Activated CD4-positive, alpha-beta memory T cell treated with anti-CD3 and anti-CD28 coated beads for 36 hours (primary cell): ENCODE results near the gene MED27. TPM values are rescaled to one million over a fixed set of nuclear protein-coding genes. Genes with fewer than 3 reads are reported as not detected.

Source experiments
- CTCF ChIA-PET: fragments of 350-600 bp; sonication (Branson Sonifier 250); formaldehyde crosslinking; loops from one replicate; lab custom pipeline; 2021; ENCODE audit warnings: antibody characterized with exemption, inconsistent platforms; lab: Charles Lee
- POLR2A ChIA-PET: fragments of 350-600 bp; sonication (Branson Sonifier 250); formaldehyde crosslinking; loops from one replicate; lab custom pipeline; 2021; ENCODE audit warnings: antibody characterized with exemption; lab: Charles Lee
- DNase-seq: peaks from one replicate; pipeline ENCODE4 v3.0.0-alpha.2; 2020
- H3K27ac Mint-ChIP-seq: one replicate; pipeline ENCODE4 v1.8.0; 2021; ENCODE audit warnings: mixed read lengths
- H3K27me3 Mint-ChIP-seq: one replicate; pipeline ENCODE4 v1.8.0; 2021; ENCODE audit warnings: mixed read lengths
- H3K36me3 Mint-ChIP-seq: one replicate; pipeline ENCODE4 v1.8.0; 2021; ENCODE audit warnings: mixed read lengths
- H3K4me1 Mint-ChIP-seq: one replicate; pipeline ENCODE4 v1.8.0; 2021; ENCODE audit warnings: low read depth, mixed read lengths
- H3K4me3 Mint-ChIP-seq: one replicate; pipeline ENCODE4 v1.8.0; 2021; ENCODE audit warnings: mild to moderate bottlenecking, mixed read lengths
- H3K9me3 Mint-ChIP-seq: one replicate; pipeline ENCODE4 v1.8.0; 2021; ENCODE audit warnings: mixed read lengths
- intact Hi-C: fragments of 100-400 bp; cut with micrococcal nuclease; formaldehyde crosslinking; loops from one replicate; pipeline ENCODE4 v1.15.1; 2023
- total RNA-seq, 2 experiments: library from RNA; stranded (reverse); gene quantifications; one replicate each; pipeline ENCODE4 v1.2.3, GENCODE V29; 2021

MED27 gene
- total RNA-seq, 2 experiments from 2014 or later = 30.1 to 32.4 TPM

DNA sequence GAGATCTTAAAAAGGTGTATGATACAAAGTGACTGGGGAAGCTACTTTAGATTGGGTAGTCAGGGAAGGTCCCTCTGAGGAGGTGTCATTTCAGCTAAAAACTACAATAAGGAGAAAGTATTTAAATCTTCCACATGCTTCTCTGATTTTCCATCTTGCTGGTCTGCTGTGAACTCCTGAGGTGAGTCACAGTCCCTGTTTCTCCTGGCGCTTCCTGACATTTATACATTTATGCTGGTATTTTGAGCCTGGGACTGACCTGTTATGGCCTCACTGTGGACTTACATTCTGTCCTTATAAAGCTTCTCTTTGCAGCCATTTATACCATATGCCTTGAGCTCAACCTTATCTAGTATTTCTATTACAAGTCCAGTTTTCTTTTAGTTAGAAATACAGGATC, 95.1 kb downstream of the MED27 start:
- no peaks in the 10 kb centered on the region for H3K27me3 Mint-ChIP-seq
- ChIA-PET CTCF (no interaction called here), POLR2A (no interaction called here)
- DNase-seq = no peak
- no peak overlapping the region for H3K4me3 Mint-ChIP-seq
- intact Hi-C loops = no loop called here
- no peaks in the 10 kb centered on the region for H3K9me3 Mint-ChIP-seq
- no peaks in the 10 kb centered on the region for H3K36me3 Mint-ChIP-seq
- no peak overlapping the region for H3K27ac Mint-ChIP-seq
- peaks cover 5% of the 10 kb centered on the region for H3K4me1 Mint-ChIP-seq

DNA sequence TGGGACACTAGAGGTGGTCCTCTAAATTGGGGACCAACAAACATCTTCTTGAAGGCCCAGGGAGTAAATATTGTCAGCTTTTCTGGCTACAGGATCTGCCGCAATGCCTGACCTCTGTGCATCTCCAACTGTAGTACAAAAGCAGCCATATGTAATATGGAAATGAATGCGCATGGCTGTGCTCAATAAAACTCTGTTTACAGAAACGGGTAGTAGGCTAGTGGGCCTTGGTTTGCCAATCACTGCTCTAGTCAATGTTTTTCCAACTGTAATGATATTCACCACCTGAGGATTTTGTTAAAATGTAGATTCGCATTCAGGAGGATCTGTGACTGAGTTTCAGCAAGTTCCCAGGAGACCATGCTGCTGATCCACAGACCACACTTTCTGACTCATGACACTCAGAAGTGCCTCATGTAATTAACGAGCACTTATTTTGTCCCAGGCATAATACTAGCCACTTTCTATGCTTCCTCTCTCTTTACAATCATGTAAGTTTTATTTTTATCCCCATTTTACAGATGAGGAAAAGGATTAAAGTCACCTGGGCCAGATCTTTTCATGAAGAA, 96.9 kb downstream of the MED27 start:
- Mint-ChIP-seq H3K27me3 (no peaks in the 10 kb centered on the region), H3K4me1 (peaks cover 5% of the 10 kb centered on the region), H3K27ac (no peak overlapping the region), H3K36me3 (no peaks in the 10 kb centered on the region), H3K9me3 (no peaks in the 10 kb centered on the region), H3K4me3 (no peak overlapping the region)
- ChIA-PET POLR2A (no interaction called here), CTCF (no interaction called here)
- no peak for DNase-seq
- intact Hi-C loops = no loop called here

DNA sequence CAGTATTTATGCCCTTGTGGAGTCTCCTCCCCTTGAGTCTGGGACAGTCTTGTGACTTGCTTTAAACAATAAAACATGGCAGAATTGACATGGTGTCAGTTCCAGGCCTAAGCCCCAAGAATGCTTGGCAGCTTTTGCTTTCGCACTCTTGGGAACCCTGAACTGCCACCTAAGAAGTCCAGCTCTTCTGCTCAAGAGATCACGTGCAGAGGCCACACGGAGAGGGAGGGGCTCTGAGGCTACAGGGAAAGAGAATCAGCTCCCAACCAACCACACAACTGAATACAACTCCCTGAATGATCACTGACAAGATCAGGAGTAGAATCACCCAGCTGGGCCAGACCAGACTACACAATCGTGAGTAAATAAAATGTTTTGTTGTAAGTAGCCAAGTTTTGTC, 97.6 kb downstream of the MED27 start:
- ChIA-PET POLR2A (no interaction called here), CTCF (no interaction called here)
- intact Hi-C loops = no loop called here
- H3K4me1 Mint-ChIP-seq = peaks cover 5% of the 10 kb centered on the region
- no peak overlapping the region for H3K4me3 Mint-ChIP-seq
- no peaks in the 10 kb centered on the region for H3K9me3 Mint-ChIP-seq
- no peak for DNase-seq
- H3K27me3 Mint-ChIP-seq = no peaks in the 10 kb centered on the region
- H3K36me3 Mint-ChIP-seq = no peaks in the 10 kb centered on the region
- no peak overlapping the region for H3K27ac Mint-ChIP-seq

DNA sequence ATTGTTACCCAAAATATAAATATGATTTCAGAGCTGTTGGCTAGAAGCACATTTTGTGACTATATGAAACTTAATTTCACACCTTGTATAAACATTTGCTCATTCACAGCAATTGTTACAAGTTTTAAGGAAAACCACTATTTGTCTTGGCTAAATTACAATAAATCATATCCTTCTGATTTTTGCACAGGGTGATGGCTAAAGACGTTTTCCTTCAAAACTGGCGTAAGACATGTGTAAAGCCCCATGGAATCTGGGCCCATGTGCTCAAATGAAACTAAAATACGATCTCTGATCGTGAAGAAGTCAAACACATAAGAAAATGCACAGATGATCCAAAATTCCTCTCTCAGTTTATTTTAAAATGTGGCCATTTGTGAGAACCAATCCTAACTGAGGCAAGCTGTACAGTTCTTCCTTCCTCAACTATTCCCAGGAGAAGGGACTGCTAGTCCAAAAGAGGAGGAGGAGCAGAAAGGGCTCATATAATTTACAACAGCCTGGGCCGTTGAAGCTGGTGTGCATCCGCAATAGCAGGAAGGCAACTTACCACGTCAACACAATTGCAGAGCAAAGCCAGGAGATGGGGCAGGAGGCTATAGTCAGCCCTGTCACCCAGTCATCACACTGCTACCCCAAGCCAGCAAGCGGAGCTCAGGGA, 98.4 kb downstream of the MED27 start:
- Mint-ChIP-seq H3K27me3 (no peaks in the 10 kb centered on the region), H3K27ac (no peak overlapping the region), H3K36me3 (no peaks in the 10 kb centered on the region), H3K4me3 (no peak overlapping the region), H3K9me3 (no peaks in the 10 kb centered on the region), H3K4me1 (peaks cover 5% of the 10 kb centered on the region)
- ChIA-PET POLR2A (no interaction called here), CTCF (no interaction called here)
- no peak for DNase-seq
- intact Hi-C loops = no loop called here

DNA sequence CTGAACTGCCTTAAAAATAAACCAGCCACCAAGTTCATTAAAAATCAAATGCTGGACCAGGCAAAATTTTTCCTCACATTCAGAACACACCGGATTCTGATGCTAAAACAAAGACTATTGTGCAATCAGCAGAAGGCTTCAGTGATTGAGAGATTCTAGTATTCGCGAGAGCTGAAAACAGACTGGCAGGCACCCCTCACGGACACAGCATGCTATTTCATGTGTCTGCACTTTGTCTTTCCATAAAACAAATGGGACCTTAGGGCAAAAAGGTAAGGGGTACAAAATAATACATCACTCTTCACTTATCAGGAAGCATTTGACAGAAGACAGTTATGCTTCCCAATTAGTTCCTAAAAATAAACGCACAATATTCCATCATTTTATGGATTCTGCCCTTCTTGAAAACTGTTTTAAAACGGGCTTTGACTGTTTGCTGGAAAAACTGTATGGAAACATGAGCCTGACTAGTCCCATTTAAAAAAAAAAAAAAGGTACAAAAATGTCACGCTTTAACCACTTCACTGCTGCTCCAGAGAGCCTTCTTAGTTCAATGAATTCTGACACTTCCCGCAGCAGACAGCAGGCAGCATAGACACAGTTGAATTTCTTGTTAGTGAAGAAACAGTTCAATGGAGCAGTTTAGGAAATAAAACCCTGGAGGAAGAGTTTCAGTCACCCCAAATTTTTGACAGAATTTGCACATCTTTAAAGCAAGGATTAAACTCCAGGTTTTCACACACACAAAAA, 99.2 kb downstream of the MED27 start:
- no peak for DNase-seq
- H3K36me3 Mint-ChIP-seq = no peaks in the 10 kb centered on the region
- no peaks in the 10 kb centered on the region for H3K27me3 Mint-ChIP-seq
- no peak overlapping the region for H3K27ac Mint-ChIP-seq
- ChIA-PET POLR2A (no interaction called here), CTCF (no interaction called here)
- H3K9me3 Mint-ChIP-seq = no peaks in the 10 kb centered on the region
- peaks cover 5% of the 10 kb centered on the region for H3K4me1 Mint-ChIP-seq
- intact Hi-C loops = no loop called here
- no peak overlapping the region for H3K4me3 Mint-ChIP-seq

DNA sequence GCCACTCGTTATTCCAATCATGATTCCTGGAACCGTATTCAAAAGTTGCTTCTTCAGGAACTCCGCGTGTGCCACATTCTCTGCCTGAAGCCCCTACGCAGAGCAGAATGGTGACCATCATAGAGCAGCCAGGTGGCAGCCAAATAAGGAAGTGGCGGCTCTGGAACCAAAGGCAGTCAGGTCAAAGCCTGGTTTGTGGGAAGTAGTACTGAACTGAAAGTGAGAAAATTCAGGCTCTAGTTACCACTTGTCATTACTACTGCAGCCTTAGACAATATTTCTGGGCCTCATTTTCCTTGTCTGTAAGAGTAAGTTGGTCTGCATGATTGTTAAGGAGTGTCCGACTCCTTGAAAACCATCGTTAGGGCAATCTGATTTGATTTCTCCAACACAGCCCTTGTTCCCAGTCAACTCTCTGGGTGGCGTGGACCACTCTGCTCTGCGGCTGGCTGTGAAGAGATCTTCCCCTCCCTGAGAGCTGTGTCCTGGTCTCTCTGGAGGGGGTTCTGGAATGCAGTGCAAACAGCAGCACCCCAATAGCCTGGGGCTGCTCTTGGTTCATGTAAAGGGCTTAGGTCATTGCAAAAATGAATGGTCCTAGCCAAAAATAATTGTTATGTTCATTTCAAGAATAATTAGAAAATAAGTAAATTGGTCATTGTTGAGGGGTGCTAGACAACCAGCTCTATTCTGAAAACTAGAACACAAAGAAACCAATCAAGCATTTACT, 102.4 kb downstream of the MED27 start:
- peaks cover 4% of the 10 kb centered on the region for H3K36me3 Mint-ChIP-seq
- H3K4me1 Mint-ChIP-seq = no peaks in the 10 kb centered on the region
- H3K9me3 Mint-ChIP-seq = peaks cover 3% of the 10 kb centered on the region
- H3K27me3 Mint-ChIP-seq = no peaks in the 10 kb centered on the region
- H3K4me3 Mint-ChIP-seq = no peak overlapping the region
- CTCF ChIA-PET = no interaction called here
- H3K27ac Mint-ChIP-seq = no peak overlapping the region
- no peak for DNase-seq
- POLR2A ChIA-PET = no interaction called here
- intact Hi-C loops = no loop called here

DNA sequence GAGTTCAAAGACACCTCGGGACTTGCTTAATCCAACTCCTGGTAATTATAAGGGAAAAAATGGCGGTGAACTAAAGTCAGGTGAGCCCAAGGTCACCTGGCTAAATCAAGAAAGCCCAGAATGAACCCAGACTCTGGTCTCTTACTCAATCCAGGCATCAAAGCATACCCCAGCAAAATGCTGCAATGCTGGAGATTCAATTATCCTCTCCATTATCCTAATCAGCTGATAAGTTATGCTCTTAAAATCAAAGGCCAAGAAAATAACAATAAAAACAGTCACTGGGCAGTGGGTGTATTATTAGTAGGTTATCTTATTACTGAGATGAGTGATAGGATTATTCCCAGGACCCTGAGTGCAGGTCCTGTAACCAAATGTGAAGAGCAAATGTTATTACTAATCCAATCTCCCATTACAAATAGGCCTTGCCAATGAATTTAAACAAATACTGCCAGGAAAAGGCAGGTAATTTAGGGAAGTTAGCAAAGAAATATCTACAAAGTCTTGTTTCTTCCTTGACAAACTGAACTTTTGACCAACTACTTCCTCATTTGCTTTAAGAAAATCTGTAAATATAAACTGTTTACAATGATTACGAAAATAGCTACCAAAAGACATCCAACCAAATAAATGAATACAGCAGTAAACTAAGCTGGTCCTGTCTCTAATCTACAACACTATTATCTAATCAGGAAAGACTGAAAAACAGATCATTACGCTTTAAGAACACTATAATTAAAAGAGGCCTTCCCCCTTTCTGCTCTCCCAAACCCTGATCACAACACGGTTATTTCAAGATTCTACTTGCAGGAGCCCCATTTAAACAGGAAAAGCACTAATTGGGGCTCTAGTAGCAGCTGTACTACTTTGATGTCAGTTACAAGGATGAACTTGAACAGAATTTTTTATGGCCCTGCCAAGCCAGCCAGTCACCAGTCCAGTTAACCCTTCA, 103.2 kb downstream of the MED27 start:
- H3K4me3 Mint-ChIP-seq = no peak overlapping the region
- CTCF ChIA-PET = no interaction called here
- no peaks in the 10 kb centered on the region for H3K4me1 Mint-ChIP-seq
- DNase-seq = no peak
- H3K36me3 Mint-ChIP-seq = peaks cover 4% of the 10 kb centered on the region
- H3K9me3 Mint-ChIP-seq = peaks cover 3% of the 10 kb centered on the region
- no peaks in the 10 kb centered on the region for H3K27me3 Mint-ChIP-seq
- no peak overlapping the region for H3K27ac Mint-ChIP-seq
- intact Hi-C loops = no loop called here
- POLR2A ChIA-PET = no interaction called here

DNA sequence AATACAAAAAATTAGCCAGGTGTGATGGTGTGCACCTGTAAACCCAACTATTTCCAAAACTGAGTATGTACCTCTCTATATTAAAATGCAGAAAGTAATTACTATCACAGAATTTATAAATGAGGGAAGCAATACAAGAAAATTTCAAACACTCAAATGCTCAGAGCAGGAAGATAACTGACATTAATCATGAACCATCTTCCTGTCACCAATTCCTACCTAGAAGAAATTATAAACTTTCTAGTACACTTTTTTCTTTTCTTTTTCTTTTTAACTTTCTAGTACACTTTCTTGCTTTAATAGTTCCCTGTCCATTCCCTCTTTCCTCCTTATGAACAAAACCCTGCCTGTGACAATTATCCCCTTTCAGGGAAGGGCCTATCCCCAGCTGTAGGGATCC, 106.8 kb downstream of the MED27 start:
- intact Hi-C loops = no loop called here
- no peak overlapping the region for H3K27ac Mint-ChIP-seq

DNA sequence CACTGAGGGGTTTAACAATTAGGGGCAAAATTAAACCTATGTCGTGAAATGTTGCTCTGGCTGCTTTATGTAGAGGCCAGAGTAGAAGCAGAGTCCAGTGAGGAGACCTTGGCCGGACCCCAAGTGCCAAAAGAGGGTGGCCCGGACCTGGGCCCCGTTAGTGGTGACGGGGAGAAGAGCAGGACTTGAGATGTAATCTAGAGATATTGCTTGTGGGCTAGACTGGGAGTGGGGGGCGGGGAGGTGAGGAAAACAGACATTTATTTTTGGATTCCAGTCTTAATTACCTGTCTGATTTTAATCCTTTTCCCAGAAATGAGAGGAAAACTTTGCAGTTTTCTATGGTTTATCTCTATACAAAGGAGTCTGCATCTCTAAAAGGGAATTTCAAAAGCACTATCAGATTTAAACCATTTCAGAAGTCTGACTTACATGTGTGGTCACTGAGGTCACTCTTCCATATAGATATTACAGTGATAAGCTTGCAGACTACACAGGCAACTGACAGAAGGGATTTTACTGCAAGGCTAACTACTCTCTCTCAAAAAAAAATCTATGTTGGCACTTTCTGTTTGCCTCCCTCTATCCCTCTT, 108.1 kb downstream of the MED27 start:
- Mint-ChIP-seq H3K9me3 (peaks cover 3% of the 10 kb centered on the region), H3K27ac (no peak overlapping the region)

More for the DNA sequence above, 106.8 kb downstream of the MED27 start:
- peaks cover 3% of the 10 kb centered on the region for H3K9me3 Mint-ChIP-seq
- ChIA-PET POLR2A (no interaction called here), CTCF (no interaction called here)
- no peaks in the 10 kb centered on the region for H3K4me1 Mint-ChIP-seq
- peaks cover 4% of the 10 kb centered on the region for H3K36me3 Mint-ChIP-seq
- DNase-seq = no peak
- H3K4me3 Mint-ChIP-seq = no peak overlapping the region
- H3K27me3 Mint-ChIP-seq = no peaks in the 10 kb centered on the region

DNA sequence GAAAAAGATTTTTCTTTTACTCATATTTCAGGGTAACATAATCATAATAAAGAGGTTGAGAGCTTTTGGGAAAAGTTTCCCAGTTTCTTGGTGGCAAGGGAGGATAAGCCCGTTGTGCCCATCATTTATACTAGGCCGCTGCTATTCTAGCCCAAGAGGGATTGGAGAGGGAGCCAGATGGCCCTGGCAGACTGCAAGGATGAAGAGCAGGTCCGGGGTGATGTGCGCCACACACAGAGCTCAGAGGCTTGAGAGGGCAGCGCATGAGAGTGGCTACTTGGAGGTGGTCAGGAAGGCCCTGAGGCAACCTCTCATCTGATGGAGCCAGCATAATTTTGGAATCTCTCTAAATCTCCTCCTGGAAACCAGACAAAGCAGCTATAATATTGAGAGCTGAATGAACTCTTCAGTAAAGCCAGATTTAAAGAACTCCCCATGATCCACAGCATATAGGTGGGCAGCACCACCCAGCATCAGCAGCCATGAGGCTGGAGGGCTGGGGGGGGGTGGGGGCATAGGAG, 110.1 kb downstream of the MED27 start:
- ChIA-PET CTCF (no interaction called here), POLR2A (no interaction called here)
- Mint-ChIP-seq H3K9me3 (peaks cover 3% of the 10 kb centered on the region), H3K36me3 (peaks cover 4% of the 10 kb centered on the region), H3K4me3 (no peak overlapping the region), H3K27ac (no peak overlapping the region), H3K27me3 (no peaks in the 10 kb centered on the region), H3K4me1 (no peaks in the 10 kb centered on the region)
- DNase-seq = no peak
- intact Hi-C loops = no loop called here

More for the DNA sequence above, 108.1 kb downstream of the MED27 start:
- ChIA-PET POLR2A (no interaction called here), CTCF (no interaction called here)
- Mint-ChIP-seq H3K27me3 (no peaks in the 10 kb centered on the region), H3K4me1 (no peaks in the 10 kb centered on the region), H3K4me3 (no peak overlapping the region), H3K36me3 (peaks cover 4% of the 10 kb centered on the region)
- intact Hi-C loops = no loop called here
- DNase-seq = no peak

DNA sequence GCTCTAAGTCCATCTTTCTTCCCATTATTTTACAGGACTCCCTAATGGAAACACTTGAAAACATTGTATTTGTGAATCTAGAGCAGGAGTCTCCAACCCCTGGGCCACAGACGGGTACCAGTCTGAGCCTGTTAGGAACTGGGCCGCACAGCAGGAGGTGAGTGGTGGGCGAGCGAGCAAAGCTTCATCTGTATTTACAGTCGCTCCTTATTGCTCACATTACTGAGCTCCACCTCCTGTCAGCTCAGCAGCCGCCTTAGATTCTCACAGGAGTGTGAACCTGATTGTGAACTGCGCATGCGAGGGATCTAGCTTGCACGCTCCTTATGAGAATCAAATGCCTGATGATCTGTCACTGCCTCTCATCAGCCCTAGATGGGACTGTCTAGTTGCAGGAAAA, 111.0 kb downstream of the MED27 start:
- H3K27me3 Mint-ChIP-seq = no peaks in the 10 kb centered on the region
- DNase-seq = no peak
- H3K27ac Mint-ChIP-seq = no peak overlapping the region
- no peaks in the 10 kb centered on the region for H3K4me1 Mint-ChIP-seq
- POLR2A ChIA-PET = interaction anchor here (0.6 kb wide), 1 partner anchor 1215 kb away, joined by 4 read pairs; no protein-coding TSS in a partner anchor
- CTCF ChIA-PET = no interaction called here
- peaks cover 11% of the 10 kb centered on the region for H3K36me3 Mint-ChIP-seq
- intact Hi-C loops = no loop called here
- no peak overlapping the region for H3K4me3 Mint-ChIP-seq
- H3K9me3 Mint-ChIP-seq = peaks cover 3% of the 10 kb centered on the region
